COR-L47 (cell line): ENCODE results near the gene FBXO34.

ENCODE experiments used
- DNase-seq: peaks from one replicate; lab custom pipeline; 2025; lab: John Stamatoyannopoulos, UW

FBXO34 gene

DNA sequence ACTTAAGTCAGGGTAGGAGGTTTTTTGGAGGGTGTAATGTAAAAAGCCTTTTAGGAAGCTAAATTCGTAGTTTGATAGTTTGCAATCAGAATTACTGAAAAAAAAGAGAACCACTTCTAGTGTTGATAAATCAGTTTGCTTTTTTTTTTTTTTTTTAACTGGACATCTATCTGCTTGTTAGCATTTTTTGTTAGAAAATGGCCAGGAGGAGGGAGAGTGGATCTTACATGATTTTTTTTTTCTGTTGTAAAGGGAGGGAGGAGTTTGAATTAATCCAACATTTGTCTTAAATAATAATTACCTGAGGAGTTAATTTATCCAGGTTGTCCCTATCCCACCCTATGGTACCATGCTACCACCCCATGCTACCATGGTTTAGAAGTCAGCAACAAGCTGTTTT, 1.2 kb downstream of the FBXO34 start:
- DNase-seq: no peak

- DNase-seq: no peak
These were observed 1.7 kb downstream of the FBXO34 start for GRCh38 chr14:55272922-55273321.

GRCh38 chr14:55274146-55274545, 2.9 kb downstream of the FBXO34 start:
- DNase-seq: no peak

GRCh38 chr14:55274751-55275150, 3.5 kb downstream of the FBXO34 start:
- no peak for DNase-seq

DNA sequence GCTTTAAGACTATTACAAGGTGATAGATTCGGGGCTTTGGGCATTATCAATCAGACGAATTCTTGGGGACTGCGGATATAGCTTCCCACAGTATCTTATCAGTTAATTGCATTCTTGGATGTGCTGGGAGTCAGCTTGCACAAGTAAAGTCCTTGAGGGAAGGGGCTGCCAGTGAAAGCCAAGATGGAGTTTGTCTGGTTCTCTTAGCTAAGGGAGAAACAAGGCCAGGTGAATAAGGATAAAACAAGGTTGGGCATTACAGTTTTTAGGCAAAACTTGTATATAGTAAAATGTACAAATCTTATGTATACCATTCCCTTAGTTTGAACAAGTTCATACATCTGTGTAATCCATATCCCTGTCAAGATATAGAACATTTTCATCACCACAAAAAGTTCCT, 5.5 kb downstream of the FBXO34 start:
- no peak for DNase-seq

DNA sequence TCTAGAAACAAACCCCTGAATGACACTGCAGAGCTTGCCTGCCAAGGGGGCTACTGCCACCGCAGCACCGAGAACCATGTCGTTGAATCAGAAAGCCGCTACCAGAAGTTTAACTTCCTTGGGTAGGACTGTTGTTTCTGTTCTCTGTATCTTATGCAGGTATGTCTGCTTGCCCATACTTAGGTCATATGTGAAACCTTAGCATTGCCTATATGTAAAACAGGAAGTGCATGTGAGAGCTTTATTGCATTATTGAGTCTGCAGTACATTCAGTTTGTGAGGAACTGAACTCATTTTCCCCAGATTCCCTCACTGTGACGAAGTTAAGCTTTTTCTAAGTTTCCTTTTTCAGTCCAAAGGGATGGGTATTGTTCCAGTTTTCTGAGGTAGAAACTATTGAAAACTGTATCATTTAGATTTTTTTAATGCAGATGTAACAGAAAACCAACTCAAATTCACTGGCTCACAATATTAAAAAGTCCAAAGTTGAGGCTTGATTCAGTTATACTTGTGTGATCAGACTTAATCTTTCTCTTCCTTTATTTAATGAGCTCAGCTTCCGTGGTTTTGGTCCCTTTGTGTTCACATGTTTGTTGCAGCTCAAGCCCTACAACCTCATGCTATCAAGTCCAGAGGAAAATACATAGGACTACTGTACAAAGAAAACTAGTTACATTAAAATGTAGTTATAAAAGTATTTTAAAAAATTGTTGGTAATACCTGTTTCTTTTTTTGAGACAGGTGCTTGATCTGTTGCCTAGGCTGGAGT, 6.9 kb downstream of the FBXO34 start:
- DNase-seq: no peak

- DNase-seq: no peak
These were observed 8.2 kb downstream of the FBXO34 start for GRCh38 chr14:55279384-55279783.

DNA sequence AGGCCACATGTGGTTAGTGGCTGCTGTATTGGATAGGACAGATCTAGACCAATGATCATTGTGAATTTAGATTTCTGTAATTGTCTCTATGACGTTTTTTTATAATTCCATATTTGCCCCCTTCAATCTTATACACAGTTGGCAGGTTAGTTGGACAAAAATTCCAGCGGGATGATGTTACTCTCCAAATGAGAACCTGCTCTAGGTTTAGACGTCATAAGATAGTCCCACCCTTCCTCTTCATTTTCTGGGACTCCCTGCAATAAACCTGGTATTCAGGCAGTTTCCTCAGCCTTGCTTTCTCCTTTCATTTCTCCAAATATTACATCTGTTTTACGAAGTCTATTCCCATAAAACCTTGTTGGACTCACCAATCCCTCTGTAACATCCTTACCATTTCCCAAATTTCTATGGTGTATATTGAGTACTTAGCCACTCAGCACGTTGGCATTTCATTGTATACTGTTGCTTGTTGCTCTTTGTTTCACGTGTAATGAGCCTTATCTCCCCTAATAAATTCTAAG, 10.2 kb downstream of the FBXO34 start:
- DNase-seq: no peak

GRCh38 chr14:55285048-55285652, 13.9 kb downstream of the FBXO34 start:
- no peak for DNase-seq

DNA sequence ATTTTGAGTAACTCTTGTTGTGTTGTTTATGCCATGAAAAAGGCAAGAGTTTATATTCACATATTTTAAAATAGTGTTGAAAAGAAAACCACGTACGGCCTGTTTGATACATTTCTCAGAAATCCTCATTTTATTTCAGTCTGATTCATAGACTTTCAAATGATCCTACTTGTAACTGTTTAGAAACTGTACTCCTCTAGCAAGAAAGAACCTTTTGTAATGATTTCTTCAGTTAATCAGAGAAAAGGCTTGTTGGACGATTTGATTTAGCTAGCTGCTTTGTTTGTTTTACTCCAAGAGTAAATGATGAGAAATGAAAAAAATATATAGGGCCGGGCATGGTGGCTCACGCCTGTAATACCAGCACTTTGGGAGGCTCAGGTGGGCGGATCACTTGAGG, 17.2 kb downstream of the FBXO34 start:
- no peak for DNase-seq

GRCh38 chr14:55291480-55292081, 20.4 kb downstream of the FBXO34 start:
- DNase-seq: no peak

- no peak for DNase-seq
These were observed 23.4 kb downstream of the FBXO34 start for GRCh38 chr14:55294603-55295002.

DNA sequence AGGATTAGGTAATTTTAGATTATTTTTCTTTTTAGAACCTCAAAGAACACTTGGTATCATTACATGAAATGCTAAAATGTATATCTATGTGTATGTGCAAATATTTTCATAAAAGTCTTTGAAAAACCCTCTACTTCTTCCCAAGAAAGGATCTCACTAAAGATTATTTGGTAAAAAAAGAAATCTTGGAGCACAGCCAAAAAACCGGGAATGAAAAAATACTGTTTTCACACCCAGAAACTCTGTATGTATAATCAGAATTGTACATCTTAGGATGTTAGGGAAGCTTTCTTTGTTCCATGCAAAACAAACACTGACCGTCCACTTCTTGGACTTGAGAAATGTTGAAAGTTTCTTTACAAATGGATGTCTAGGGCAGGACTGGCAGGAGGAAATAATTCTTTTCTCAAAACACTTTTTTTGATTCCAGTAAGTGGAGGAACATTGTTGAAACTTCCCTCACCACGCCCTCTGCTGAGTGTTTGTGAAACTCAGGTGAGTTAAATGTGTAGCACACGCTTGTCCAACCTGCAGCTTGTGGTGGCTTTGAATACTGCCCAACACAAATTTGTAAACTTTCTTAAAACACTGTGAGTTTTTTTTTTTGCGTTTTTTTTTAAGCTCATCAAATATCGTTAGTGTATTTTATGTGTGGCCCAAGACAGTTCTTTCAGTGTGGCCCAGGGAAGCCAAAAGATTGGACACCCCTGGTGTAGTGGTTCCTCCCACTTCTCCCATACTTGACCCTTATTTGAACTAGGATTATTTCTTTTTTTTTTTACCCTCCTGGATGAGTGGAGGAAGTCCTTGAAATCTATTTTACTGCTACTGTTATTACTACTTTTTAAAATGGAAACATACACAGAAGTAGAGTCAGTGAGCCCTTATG, 26.6 kb downstream of the FBXO34 start:
- no peak for DNase-seq

GRCh38 chr14:55298500-55298822, 27.2 kb downstream of the FBXO34 start:
- no peak for DNase-seq

GRCh38 chr14:55301437-55302121, 30.4 kb downstream of the FBXO34 start:
- DNase-seq: no peak

- DNase-seq: no peak
These were observed 31.3 kb downstream of the FBXO34 start for GRCh38 chr14:55302367-55303124.

- DNase-seq: no peak
These were observed 31.9 kb downstream of the FBXO34 start for GRCh38 chr14:55303125-55303499.

DNA sequence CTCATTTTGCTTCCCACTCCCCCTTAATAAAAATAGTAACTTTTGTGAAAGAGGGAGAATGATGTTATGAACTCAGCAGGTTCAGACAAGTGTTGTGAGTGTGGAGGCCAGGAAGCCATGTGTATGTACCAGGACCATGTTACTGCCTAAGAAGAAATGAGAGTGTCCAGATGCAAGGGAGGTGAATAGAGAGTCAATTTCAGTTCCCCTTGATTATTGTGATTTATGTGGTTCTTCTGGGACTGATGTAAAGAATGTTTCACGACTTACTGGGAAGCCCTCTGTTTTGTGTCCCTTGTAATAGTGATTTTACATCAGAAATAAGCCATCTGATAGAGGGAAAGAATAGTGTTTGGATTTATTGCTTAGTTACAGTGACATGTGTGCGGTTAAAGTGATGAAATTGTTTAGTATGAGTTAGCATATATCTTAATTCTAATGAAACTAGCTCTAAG, 32.5 kb downstream of the FBXO34 start:
- DNase-seq: no peak

GRCh38 chr14:55306938-55307589, 35.8 kb downstream of the FBXO34 start:
- peak; percentile 92 for DNase-seq

- DNase-seq: no peak
These were observed 37.9 kb downstream of the FBXO34 start for GRCh38 chr14:55309154-55309553.
